Esophagus squamous epithelium (tissue), 5 donors: ENCODE measurements around the gene TMEM63C. TPM values are rescaled to one million over a fixed set of nuclear protein-coding genes. Genes with fewer than 3 reads are reported as not detected.

ENCODE experiments used
- DNase-seq: peaks from one replicate; lab custom pipeline; 2025; lab: John Stamatoyannopoulos, UW
- H3K27ac ChIP-seq, 4 donors: fragments of 200-600 bp; sonication (generic); one replicate each; pipeline ENCODE4 v1.5.1; 2016 to 2019; ENCODE audit warnings: mild to moderate bottlenecking in 1 of 4
- H3K27me3 ChIP-seq, 4 donors: fragments of 200-600 bp; sonication (generic); 1 replicate in 3 of 4; 2 replicates in 1 of 4; pipeline versions ENCODE4 v1.5.1 to v1.6.0; 2017 to 2021; ENCODE audit warnings: antibody characterized with exemption in 1 of 4
- H3K36me3 ChIP-seq, 3 donors: fragments of 200-600 bp; sonication (generic); one replicate each; pipeline ENCODE4 v1.5.1; 2016 to 2019
- H3K4me1 ChIP-seq, 3 donors: fragments of 200-600 bp; sonication (generic); one replicate each; pipeline ENCODE4 v1.5.1; 2017 to 2019
- H3K4me3 ChIP-seq, 4 donors: fragments of 200-600 bp; sonication (generic); 1 replicate in 3 of 4; 2 replicates in 1 of 4; pipeline ENCODE4 v1.5.1; 2016 to 2019; ENCODE audit warnings: mild to moderate bottlenecking in 2 of 4, moderate library complexity in 1 of 4
- H3K9me3 ChIP-seq, 3 donors: fragments of 200-600 bp; sonication (generic); one replicate each; pipeline ENCODE4 v1.5.1; 2016 to 2019
- POLR2A ChIP-seq, 4 donors: fragments of 450-650 bp; IDR thresholded peaks; one replicate each; pipeline ENCODE4 v1.6.1; 2017; ENCODE audit warnings: antibody characterized with exemption in 4 of 4, mild to moderate bottlenecking in 4 of 4, moderate library complexity in 3 of 4
- WGBS, 2 donors: methylation state at CpG; one replicate each; pipeline ENCODE4 v1.1.5; 2018; 5-methylcytosine and 5-hydroxymethylcytosine counted together
- intact Hi-C: fragments of 100-400 bp; cut with DNase I; formaldehyde crosslinking; loops from one replicate; pipeline ENCODE4 v1.15.0; 2022
- total RNA-seq, 4 donors: library from RNA; depleted of rRNA; stranded (reverse); fragments of >200 nt; gene quantifications; one replicate each; pipeline ENCODE4 v1.1.0, GENCODE V29; 2016
- TF ChIP-seq, protein P1 (sequence below), 6 experiments: fragments of 450-650 bp in 4 of 6; fragments of 200-600 bp in 2 of 6; sonication (generic) in 2 of 6; IDR thresholded peaks; one replicate each; pipeline ENCODE4 v1.5.1; 2016 to 2019; ENCODE audit warnings: antibody characterized with exemption in 6 of 6, mild to moderate bottlenecking in 4 of 6, moderate library complexity in 4 of 6
- donor health status: DM: yes; HTN: yes; CAD: no.

Gene TMEM63C
- total RNA-seq, 4 donors from 2014 or later, result 5.2 to 18.6 (median 9.8) TPM

- H3K27ac ChIP-seq, result no peak overlapping the region
- peaks cover 11 to 57% (median 14%) of the 10 kb centered on the region in 4 donors for H3K27me3 ChIP-seq
- DNase-seq, result no peak
- intact Hi-C loops, result no loop called here
- H3K9me3 ChIP-seq, result peaks cover 0 to 7% (median 6%) of the 10 kb centered on the region in 3 donors
- peaks cover 5 to 23% (median 11%) of the 10 kb centered on the region in 3 donors for H3K4me1 ChIP-seq
- TF ChIP-seq, protein P1, sequence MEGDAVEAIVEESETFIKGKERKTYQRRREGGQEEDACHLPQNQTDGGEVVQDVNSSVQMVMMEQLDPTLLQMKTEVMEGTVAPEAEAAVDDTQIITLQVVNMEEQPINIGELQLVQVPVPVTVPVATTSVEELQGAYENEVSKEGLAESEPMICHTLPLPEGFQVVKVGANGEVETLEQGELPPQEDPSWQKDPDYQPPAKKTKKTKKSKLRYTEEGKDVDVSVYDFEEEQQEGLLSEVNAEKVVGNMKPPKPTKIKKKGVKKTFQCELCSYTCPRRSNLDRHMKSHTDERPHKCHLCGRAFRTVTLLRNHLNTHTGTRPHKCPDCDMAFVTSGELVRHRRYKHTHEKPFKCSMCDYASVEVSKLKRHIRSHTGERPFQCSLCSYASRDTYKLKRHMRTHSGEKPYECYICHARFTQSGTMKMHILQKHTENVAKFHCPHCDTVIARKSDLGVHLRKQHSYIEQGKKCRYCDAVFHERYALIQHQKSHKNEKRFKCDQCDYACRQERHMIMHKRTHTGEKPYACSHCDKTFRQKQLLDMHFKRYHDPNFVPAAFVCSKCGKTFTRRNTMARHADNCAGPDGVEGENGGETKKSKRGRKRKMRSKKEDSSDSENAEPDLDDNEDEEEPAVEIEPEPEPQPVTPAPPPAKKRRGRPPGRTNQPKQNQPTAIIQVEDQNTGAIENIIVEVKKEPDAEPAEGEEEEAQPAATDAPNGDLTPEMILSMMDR (IDR thresholded peaks at IDR 0.05), result no peak
- no peak for TF ChIP-seq POLR2A (IDR thresholded peaks at IDR 0.05)
- H3K4me3 ChIP-seq, result no peak overlapping the region
- H3K36me3 ChIP-seq, result peaks cover 0 to 14% (median 2%) of the 10 kb centered on the region in 3 donors
- 68 to 75% methylated on average over 4 of the region's 4 CpGs for WGBS, 2 donors
Measured at GRCh38 chr14:77272261-77272660, 90.7 kb downstream of the TMEM63C start.

- no peak overlapping the region for H3K27ac ChIP-seq
- no peak for DNase-seq
- intact Hi-C loops, result no loop called here
- WGBS, 2 donors, result 93 to 100% methylated on average over 1 to 3 of the region's 4 CpGs
- H3K36me3 ChIP-seq, result peaks cover 7 to 30% (median 8%) of the 10 kb centered on the region in 3 donors
- TF ChIP-seq, protein P1 (IDR thresholded peaks at IDR 0.05), result no peak
- peaks cover 5 to 23% (median 11%) of the 10 kb centered on the region in 3 donors for H3K4me1 ChIP-seq
- H3K4me3 ChIP-seq, result no peak overlapping the region
- peaks cover 11 to 45% (median 14%) of the 10 kb centered on the region in 4 donors for H3K27me3 ChIP-seq
- H3K9me3 ChIP-seq, result peaks cover 0 to 6% (median 0%) of the 10 kb centered on the region in 3 donors
Measured at GRCh38 chr14:77273796-77274195, 92.2 kb downstream of the TMEM63C start.

- 64 to 79% methylated on average over 5 of the region's 5 CpGs for WGBS, 2 donors
- peaks cover 5 to 14% (median 11%) of the 10 kb centered on the region in 3 donors for H3K4me1 ChIP-seq
- TF ChIP-seq, protein P1 (IDR thresholded peaks at IDR 0.05), result no peak
- TF ChIP-seq POLR2A (IDR thresholded peaks at IDR 0.05), result no peak
- H3K27ac ChIP-seq, result no peak overlapping the region
- no peak for DNase-seq
- intact Hi-C loops, result no loop called here
- H3K9me3 ChIP-seq, result peaks cover 0 to 6% (median 0%) of the 10 kb centered on the region in 3 donors
- peaks cover 9 to 43% (median 17%) of the 10 kb centered on the region in 3 donors for H3K36me3 ChIP-seq
- no peak overlapping the region for H3K4me3 ChIP-seq
- H3K27me3 ChIP-seq, result peaks cover 11 to 32% (median 12%) of the 10 kb centered on the region in 4 donors
Measured at GRCh38 chr14:77275041-77275580, 93.5 kb downstream of the TMEM63C start.

DNA sequence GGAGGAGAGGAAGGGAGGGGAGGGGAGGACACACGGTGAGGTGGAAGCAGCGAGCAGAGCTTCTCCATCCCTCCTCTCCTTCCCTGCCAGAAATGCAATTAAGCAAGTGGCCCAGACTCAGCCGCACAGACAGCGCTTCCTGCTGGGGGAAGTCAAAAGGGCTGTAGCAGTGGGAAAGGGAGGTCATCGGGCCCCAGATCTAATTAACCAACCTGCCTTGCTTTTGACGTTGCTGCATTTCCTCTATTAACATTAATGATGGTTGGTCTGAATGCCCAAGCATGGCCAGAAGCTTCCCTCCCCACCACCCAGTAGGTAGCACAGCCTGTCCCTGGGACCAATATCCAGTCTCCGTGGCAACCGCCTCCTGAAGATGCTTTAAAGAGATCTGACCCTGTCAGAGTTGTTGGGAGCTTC is 94.0 kb downstream of the TMEM63C start:
- H3K4me1 ChIP-seq, result peaks cover 3 to 9% (median 7%) of the 10 kb centered on the region in 3 donors
- no peak for DNase-seq
- WGBS, 2 donors, result 59 to 61% methylated on average over 4 to 8 of the region's 8 CpGs
- H3K36me3 ChIP-seq, result peaks cover 9 to 48% (median 17%) of the 10 kb centered on the region in 3 donors
- H3K27me3 ChIP-seq, result peaks cover 7 to 27% (median 9%) of the 10 kb centered on the region in 4 donors
- no peak for TF ChIP-seq POLR2A (IDR thresholded peaks at IDR 0.05)
- TF ChIP-seq, protein P1 (IDR thresholded peaks at IDR 0.05), result no peak
- H3K4me3 ChIP-seq, result no peak overlapping the region
- intact Hi-C loops, result no loop called here
- H3K27ac ChIP-seq, result no peak overlapping the region
- H3K9me3 ChIP-seq, result peaks cover 0 to 6% (median 0%) of the 10 kb centered on the region in 3 donors

- Histone ChIP-seq H3K4me1 (peaks cover 0 to 1% (median 0%) of the 10 kb centered on the region in 3 donors), H3K36me3 (peaks cover 9 to 50% (median 17%) of the 10 kb centered on the region in 3 donors), H3K27ac (no peak overlapping the region), H3K4me3 (no peak overlapping the region), H3K27me3 (peaks cover under 1 to 19% (median 2%) of the 10 kb centered on the region in 4 donors), H3K9me3 (peaks cover 0 to 6% (median 0%) of the 10 kb centered on the region in 3 donors)
- intact Hi-C loops, result no loop called here
- DNase-seq, result no peak
- TF ChIP-seq, protein P1 (IDR thresholded peaks at IDR 0.05), result no peak
- WGBS, 2 donors, result 84 to 88% methylated on average over 7 to 10 of the region's 15 CpGs
Measured at GRCh38 chr14:77276295-77276935, 94.8 kb downstream of the TMEM63C start.
